NCI-H146 treated with DMSO at 0.1 percent for 48 hours (cell line): ENCODE measurements around the gene FAM200A.
"Not testable (repeated sequence)": the region's sequence is repeated elsewhere in the genome, so short reads cannot be mapped to it uniquely, and the experiment has no call there.

Experiments used
- DNase-seq: peaks from one replicate; lab custom pipeline; 2025; ENCODE audit not compliant: unreplicated experiment; lab: John Stamatoyannopoulos, UW

The FAM200A gene

DNA sequence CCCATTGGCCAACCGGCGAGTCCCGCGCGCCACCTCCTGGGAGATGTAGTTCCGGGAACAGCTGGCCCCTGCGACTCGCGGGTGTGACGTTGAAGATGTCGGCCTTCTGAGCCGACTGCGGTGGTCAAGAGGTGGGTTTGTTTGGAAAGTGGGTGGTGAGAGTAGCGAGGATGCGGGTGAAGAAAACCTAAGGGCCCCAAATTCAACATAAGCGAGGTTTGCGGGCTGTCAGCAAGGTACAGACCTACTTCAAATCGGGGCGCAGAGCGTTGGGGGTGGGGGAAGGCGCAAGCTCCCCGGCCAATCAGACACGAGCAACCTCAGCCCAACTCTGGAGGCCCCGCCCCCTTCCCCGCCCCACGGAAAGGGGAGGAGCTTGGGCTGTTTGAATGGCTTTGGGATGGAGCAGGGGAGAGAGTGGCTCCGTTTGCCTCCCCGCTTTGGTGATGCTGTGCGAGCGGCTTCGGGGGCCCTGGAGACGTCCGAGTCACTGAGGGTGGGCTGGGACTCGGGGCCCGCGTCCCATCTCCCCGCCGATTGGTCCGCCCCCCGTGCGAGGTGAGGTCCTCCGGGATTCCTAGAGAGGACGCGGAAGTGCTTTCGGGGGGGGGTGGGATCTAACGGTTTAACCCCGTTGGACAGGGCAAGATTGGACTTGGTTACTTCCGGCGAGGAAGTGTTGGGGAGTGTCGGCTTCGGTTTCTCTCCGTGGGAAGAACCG lies 47.2 kb downstream of the FAM200A start, which contains the start of gene ZKSCAN5:
ZKSCAN5 (plus strand) TSS at position 60 of the 721 bp plus-strand sequence. CDS start 1,383 bp downstream, outside the sequence.
- peak; percentile 94 for DNase-seq

DNA sequence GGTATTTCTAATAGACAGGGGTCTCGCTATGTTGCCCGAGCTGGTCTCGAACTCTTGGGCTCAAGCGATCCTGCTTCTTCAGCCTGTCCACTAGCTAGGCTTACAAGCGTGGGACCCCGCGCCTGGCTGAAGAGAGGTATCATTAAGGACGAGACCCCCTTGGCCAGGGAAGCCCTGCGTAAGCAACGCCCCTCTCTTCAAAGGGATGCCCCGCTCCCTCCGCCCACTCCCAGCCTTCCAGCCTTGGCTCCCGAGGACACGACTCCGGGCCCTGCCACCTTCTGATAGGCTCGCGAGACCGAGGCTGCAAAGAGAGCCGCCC lies 47.7 kb downstream of the FAM200A start:
- no peak for DNase-seq

DNA sequence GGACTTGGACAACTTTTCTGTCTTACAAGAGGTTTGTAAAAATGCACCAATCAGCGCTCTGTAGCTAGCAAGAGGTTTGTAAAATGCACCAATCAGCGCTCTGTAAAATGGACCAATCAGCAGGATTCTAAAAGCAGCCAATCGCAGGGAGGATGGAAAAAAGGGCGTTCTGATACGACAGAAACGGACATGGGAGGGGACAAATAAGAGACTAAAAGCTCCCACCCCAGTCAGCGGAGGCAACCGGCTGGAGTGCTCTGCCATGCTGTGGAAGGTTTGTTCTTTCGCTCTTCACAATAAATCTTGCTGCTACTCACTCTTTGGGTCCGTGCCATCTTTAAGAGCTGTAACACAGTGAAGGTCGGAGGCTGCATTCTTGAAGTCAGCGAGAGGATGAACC lies 50.7 kb downstream of the FAM200A start:
- not testable (repeated sequence) for DNase-seq

DNA sequence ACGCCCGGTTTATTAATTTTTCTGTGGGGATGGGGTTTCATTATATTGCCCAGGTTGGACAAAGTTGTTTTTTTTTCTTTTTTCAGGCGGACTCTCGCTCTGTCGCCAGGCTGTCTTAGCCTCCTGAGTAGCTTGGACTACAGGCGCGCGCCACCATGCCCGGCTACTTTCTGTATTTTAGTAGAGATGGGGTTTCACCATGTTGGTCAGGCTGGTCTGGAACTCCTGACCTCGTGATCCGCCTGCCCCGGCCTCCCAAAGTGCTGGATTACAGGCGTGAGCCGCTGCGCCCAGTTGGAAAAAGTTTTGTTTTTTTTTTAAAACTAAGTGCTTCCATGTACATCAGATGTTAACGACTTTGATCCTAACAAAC lies 51.3 kb downstream of the FAM200A start:
- no peak for DNase-seq

DNA sequence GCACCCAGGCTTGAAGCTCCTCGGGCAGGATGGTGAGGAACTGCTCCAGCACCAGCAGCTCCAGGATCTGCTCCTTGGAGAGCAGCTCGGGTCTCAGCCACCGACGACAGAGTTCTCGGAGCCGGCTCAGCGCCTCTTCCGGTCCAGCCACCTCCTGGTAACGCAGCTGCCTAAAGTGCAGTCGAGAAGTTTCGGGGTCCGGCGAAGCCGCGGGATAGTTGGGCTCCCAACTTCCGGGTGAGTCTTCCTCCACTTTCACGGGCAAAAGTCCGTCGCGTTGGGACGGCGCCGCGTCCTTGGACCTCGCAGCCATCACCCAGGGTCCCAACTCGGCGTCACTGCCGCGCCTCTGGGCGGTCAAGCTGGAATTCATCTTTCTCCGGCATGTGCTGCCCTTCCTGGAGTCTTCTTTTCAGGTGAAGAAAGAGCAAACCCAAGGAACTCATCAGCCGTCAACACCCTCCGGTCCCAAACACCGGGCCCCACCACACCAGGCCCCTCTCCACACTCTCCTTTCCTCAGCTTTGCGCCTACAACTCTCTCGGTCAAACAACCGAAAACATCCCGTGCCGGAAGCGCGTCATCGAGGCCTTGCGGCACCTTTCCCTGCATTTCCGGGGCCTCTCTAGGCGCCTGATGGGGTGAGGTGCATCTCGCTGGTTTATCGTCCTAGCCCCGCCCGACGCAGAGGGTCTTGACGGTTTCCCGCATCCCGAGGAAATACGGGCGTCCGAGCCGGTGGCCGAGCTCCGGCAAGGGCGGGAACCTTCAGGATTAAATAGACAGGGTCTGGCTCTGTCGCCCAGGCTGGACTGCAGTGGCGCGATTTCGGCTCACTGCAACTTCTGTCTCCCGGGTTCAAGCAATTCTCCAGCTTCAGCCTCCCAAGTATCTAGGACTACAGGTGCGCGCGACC lies 51.9 kb downstream of the FAM200A start, which contains the start of gene ZNF394:
ZNF394 (minus strand) TSS at position 561 of the 916 bp plus-strand sequence; CDS start at position 373, 188 bp downstream.
- DNase-seq, result peak; percentile 79

DNA sequence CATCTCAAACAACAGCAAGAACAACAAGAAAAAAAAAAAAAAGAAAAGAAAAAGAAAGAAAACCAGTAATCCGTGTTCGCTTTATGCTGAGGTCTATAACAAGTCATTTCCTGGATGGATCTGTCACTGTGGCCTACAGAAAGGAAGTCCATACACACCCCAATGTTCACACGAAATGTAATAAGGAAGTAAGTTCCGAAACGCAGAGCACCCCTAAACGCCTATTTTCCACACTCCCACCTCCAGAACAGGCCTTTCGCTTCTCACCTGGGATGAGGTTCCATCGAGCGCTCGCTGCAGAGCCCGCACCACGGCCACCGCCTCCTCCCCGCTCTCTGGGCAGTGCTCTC lies 52.6 kb downstream of the FAM200A start:
- no peak for DNase-seq

DNA sequence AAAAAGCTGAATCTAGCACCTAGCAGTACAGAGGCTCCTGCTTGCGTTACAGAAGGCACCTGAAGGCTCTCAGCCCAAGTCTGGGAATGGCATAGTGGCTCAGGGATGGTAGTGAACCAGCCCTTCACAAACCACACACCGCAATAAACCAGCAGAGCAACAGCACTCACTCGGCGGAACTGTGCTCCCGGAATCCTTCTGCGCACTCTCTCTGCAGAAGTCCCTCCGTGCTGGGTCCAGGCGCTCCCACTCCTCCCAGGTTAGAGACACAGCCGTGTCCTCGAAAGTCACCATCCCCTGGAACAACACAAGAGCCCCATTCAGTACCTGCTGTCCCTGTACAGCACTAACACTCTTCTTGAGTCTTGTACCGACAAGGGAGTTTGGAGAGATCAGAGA lies 53.4 kb downstream of the FAM200A start:
- no peak for DNase-seq

DNA sequence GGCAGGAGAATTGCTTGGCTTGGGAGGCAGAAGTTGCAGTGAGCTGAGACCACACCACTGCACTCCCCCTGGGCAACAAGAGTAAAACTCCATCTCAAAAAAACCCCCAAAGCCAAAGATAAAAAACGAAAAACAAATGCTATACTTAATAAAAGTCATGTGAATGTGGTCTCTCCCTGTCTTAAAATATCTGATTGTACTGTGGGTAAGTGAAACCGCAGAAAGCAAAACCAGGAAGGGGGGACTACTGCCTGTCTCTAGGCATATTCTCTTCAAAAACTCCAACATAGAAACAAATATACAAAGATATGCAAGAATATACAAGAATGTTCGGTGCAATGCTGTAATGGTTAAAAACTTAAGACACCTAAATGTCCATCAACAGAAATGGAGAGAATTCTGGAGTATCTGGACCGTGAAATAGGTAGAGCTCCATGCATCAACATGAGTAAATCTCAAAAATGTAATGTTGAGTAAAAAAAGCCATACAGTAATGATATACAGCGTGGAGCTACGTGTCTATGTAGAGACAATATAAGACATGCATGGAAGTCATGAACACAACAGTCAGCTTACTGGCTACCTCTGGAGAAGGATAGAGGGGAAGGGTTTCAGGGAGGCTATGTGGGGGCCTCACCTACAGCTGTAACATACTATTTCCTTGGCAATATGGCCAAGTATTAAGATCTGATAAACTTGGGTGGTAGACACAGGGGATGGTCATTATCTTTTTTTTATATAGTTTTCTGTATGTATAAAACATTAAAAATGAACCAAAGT lies 54.0 kb downstream of the FAM200A start:
- no peak for DNase-seq
